Skeletal muscle tissue (tissue), 4 donors: Measurements from ENCODE around the gene TNS3. TPM values are rescaled to one million over a fixed set of nuclear protein-coding genes. Genes with fewer than 3 reads are reported as not detected.

Experiments
- H3K27ac ChIP-seq: one replicate; pipeline ENCODE4 v1.7.0; 2013; ENCODE audit warnings: mild to moderate bottlenecking, low read depth, low read length, inconsistent platforms
- H3K27me3 ChIP-seq, 3 donors: one replicate each; pipeline ENCODE4 v1.7.0; 2013; ENCODE audit warnings: low read length in 3 of 3; ENCODE audit not compliant: control insufficient read depth in 3 of 3, insufficient read depth in 3 of 3
- H3K36me3 ChIP-seq, 3 donors: one replicate each; pipeline ENCODE4 v1.7.0; 2013; ENCODE audit warnings: low read length in 3 of 3; ENCODE audit not compliant: control insufficient read depth in 3 of 3, insufficient read depth in 3 of 3
- H3K4me1 ChIP-seq, 3 donors: one replicate each; pipeline ENCODE4 v1.7.0; 2013; ENCODE audit warnings: low read length in 3 of 3, mild to moderate bottlenecking in 3 of 3; ENCODE audit not compliant: control insufficient read depth in 3 of 3, insufficient read depth in 3 of 3
- H3K4me3 ChIP-seq, 3 donors: one replicate each; pipeline ENCODE4 v1.7.0; 2013; ENCODE audit warnings: low read length in 3 of 3
- H3K9ac ChIP-seq, 3 donors: one replicate each; pipeline ENCODE4 v1.7.0; 2013; ENCODE audit warnings: low read length in 3 of 3, mild to moderate bottlenecking in 3 of 3, moderate library complexity in 2 of 3, low read depth in 1 of 3
- H3K9me3 ChIP-seq, 3 donors: one replicate each; pipeline ENCODE4 v1.7.0; 2013; ENCODE audit warnings: low read length in 3 of 3; ENCODE audit not compliant: control insufficient read depth in 3 of 3
- total RNA-seq: library from RNA; depleted of rRNA; stranded (reverse); fragments of >200 nt; gene quantifications from one replicate; pipeline ENCODE4 v1.2.3, GENCODE V29; 2014
- donor health status: Osteomylitis.

Gene TNS3
- total RNA-seq, 1 donor from 2014 or later = 33.4 TPM

GRCh38 chr7:47369736-47370135 is 212.2 kb downstream of the TNS3 start:
- Histone ChIP-seq H3K36me3 (peaks cover 14 to 19% (median 18%) of the 10 kb centered on the region in 3 donors), H3K4me3 (no peak overlapping the region), H3K4me1 (peaks cover 25 to 40% (median 35%) of the 10 kb centered on the region in 3 donors), H3K27me3 (no peaks in the 10 kb centered on the region), H3K9me3 (no peaks in the 10 kb centered on the region), H3K27ac (no peak overlapping the region), H3K9ac (no peak overlapping the region)

GRCh38 chr7:47368190-47368812 is 213.6 kb downstream of the TNS3 start:
- Histone ChIP-seq H3K27me3 (no peaks in the 10 kb centered on the region), H3K4me3 (no peak overlapping the region), H3K4me1 (peaks cover 13 to 25% (median 21%) of the 10 kb centered on the region in 3 donors), H3K36me3 (peaks cover 14 to 19% (median 18%) of the 10 kb centered on the region in 3 donors), H3K9ac (no peak overlapping the region), H3K27ac (no peak overlapping the region), H3K9me3 (no peaks in the 10 kb centered on the region)

GRCh38 chr7:47367369-47367768 is 214.5 kb downstream of the TNS3 start:
- Histone ChIP-seq H3K36me3 (peaks cover 14 to 21% (median 19%) of the 10 kb centered on the region in 3 donors), H3K9me3 (no peaks in the 10 kb centered on the region)

GRCh38 chr7:47366960-47367359 is 215.0 kb downstream of the TNS3 start:
- H3K36me3 ChIP-seq = peaks cover 14 to 24% (median 19%) of the 10 kb centered on the region in 3 donors
- no peaks in the 10 kb centered on the region for H3K9me3 ChIP-seq
- H3K9ac ChIP-seq = no peak overlapping the region
- no peak overlapping the region for H3K4me3 ChIP-seq
- H3K4me1 ChIP-seq = peaks cover 7 to 23% (median 18%) of the 10 kb centered on the region in 3 donors
- no peaks in the 10 kb centered on the region for H3K27me3 ChIP-seq
- H3K27ac ChIP-seq = no peak overlapping the region

More at GRCh38 chr7:47367369-47367768, 214.5 kb downstream of the TNS3 start:
- Histone ChIP-seq H3K4me3 (no peak overlapping the region), H3K27ac (no peak overlapping the region), H3K9ac (no peak overlapping the region), H3K4me1 (peaks cover 11 to 25% (median 18%) of the 10 kb centered on the region in 3 donors), H3K27me3 (no peaks in the 10 kb centered on the region)

- H3K9me3 ChIP-seq = no peaks in the 10 kb centered on the region
- peaks cover 14 to 24% (median 19%) of the 10 kb centered on the region in 3 donors for H3K36me3 ChIP-seq
- peaks cover 7 to 18% (median 16%) of the 10 kb centered on the region in 3 donors for H3K4me1 ChIP-seq
- no peaks in the 10 kb centered on the region for H3K27me3 ChIP-seq
- no peak overlapping the region for H3K4me3 ChIP-seq
- H3K27ac ChIP-seq = no peak overlapping the region
- H3K9ac ChIP-seq = no peak overlapping the region
These were observed 215.7 kb downstream of the TNS3 start for GRCh38 chr7:47366211-47366610.

- H3K9ac ChIP-seq = no peak overlapping the region
These were observed 218.9 kb downstream of the TNS3 start for GRCh38 chr7:47362984-47363383.

GRCh38 chr7:47361746-47362215 is 220.1 kb downstream of the TNS3 start:
- no peak overlapping the region for H3K9ac ChIP-seq
- H3K36me3 ChIP-seq = peaks cover 0 to 6% (median 3%) of the 10 kb centered on the region in 3 donors
- no peaks in the 10 kb centered on the region for H3K27me3 ChIP-seq
- no peaks in the 10 kb centered on the region for H3K9me3 ChIP-seq
- no peak overlapping the region for H3K27ac ChIP-seq
- no peak overlapping the region for H3K4me3 ChIP-seq
- H3K4me1 ChIP-seq = peaks cover 0 to 11% (median 7%) of the 10 kb centered on the region in 3 donors

More at GRCh38 chr7:47362984-47363383, 218.9 kb downstream of the TNS3 start:
- H3K4me1 ChIP-seq = peaks cover 0 to 13% (median 7%) of the 10 kb centered on the region in 3 donors
- peaks cover 2 to 10% (median 3%) of the 10 kb centered on the region in 3 donors for H3K36me3 ChIP-seq
- H3K27ac ChIP-seq = no peak overlapping the region
- no peak overlapping the region for H3K4me3 ChIP-seq
- H3K9me3 ChIP-seq = no peaks in the 10 kb centered on the region
- H3K27me3 ChIP-seq = no peaks in the 10 kb centered on the region

GRCh38 chr7:47361236-47361635 is 220.7 kb downstream of the TNS3 start:
- no peaks in the 10 kb centered on the region for H3K9me3 ChIP-seq
- H3K4me3 ChIP-seq = no peak overlapping the region
- H3K27ac ChIP-seq = no peak overlapping the region
- no peak overlapping the region for H3K9ac ChIP-seq
- H3K36me3 ChIP-seq = peaks cover 0 to 5% (median 3%) of the 10 kb centered on the region in 3 donors
- H3K4me1 ChIP-seq = peaks cover 0 to 7% (median 2%) of the 10 kb centered on the region in 3 donors
- no peaks in the 10 kb centered on the region for H3K27me3 ChIP-seq

- no peak overlapping the region for H3K27ac ChIP-seq
- no peak overlapping the region for H3K4me3 ChIP-seq
- H3K36me3 ChIP-seq = peaks cover 0 to 5% (median 3%) of the 10 kb centered on the region in 3 donors
- no peak overlapping the region for H3K9ac ChIP-seq
- no peaks in the 10 kb centered on the region for H3K9me3 ChIP-seq
- H3K27me3 ChIP-seq = no peaks in the 10 kb centered on the region
- peaks cover 0 to 8% (median 2%) of the 10 kb centered on the region in 3 donors for H3K4me1 ChIP-seq
These were observed 221.5 kb downstream of the TNS3 start for GRCh38 chr7:47360301-47360900.
